HG02571 (cell line): ENCODE data around the gene GNAQ.
"Not testable (repeated sequence)": the region's sequence is repeated elsewhere in the genome, so short reads cannot be mapped to it uniquely, and the experiment has no call there.

ENCODE experiments used
- ATAC-seq: cut with Tn5 transposase; IDR thresholded peaks from one replicate; pipeline ENCODE4 v1.9.1; 2021; ENCODE audit warnings: mild to moderate bottlenecking, moderate library complexity; ENCODE audit not compliant: unreplicated experiment

The GNAQ gene

DNA sequence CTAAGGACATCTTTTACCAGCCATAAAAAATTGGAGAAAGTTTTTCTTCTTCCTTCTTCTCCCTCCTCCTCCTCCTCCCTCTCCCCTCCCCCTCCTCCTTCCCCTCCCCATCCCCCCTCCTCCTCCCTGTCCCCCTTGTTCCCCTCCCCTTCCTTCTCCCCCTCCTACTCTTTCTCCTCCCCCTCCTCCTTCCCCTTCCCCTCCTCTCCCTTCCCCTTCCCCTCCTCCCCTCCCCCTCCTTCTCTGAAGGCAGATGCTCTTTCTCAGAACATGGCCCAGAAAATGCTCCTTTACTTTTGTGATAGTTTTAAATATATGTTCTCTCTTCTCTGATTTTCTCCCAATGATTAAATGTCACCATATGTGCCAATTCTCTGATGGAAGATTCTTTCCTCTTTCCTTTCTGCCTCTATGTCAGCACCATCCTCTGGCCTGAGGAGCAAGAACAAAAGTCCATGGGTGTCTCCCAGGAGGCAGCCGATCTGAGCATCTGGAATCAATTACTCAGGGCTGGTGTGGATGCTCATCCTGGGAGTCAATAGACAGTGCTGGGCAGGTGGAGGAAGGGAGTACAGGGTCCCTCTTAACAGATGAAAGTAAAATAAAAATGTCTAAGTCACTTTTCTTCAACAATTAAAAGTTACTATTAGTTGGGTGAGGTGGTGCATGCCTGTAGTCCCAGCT, 320.5 kb downstream of the GNAQ start:
- ATAC-seq: no peak

- ATAC-seq: no peak
Observed at GRCh38 chr9:77710316-77710715, 321.3 kb downstream of the GNAQ start.

- ATAC-seq: no peak
Observed at GRCh38 chr9:77708064-77708815, 323.4 kb downstream of the GNAQ start.

DNA sequence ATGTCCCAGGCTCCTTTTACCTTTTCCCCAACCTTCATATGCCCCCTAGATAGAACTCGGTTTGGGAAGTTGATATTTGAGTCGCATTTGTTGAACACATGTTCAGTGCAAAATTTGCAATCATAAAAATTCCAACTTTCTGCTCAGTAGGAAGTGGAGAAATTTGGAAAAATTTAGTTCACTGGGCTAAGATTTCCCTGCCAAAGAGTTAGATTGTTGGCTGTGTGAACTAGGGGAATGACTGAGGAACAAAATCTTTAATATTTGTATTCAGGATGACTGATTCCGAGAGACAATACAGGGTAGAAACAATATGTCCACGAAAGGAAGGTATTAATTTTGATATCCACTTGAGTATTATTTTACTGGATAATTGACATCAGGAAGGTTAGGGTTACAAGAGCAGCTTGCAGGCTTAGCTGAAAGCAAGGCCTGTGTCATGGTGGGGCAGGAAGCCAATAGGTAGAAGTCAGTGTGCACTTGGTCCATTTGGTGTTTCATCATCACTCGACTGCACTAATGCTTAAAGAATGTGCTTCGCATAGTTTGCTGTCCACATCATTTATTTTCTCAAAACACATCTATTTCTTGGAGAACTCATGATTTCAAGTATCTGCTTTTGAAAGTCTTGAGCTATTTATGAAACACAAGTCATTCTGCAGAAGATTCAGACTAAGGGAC, 324.1 kb downstream of the GNAQ start:
- no peak for ATAC-seq

GRCh38 chr9:77705636-77706035, 326.0 kb downstream of the GNAQ start:
- ATAC-seq: no peak

DNA sequence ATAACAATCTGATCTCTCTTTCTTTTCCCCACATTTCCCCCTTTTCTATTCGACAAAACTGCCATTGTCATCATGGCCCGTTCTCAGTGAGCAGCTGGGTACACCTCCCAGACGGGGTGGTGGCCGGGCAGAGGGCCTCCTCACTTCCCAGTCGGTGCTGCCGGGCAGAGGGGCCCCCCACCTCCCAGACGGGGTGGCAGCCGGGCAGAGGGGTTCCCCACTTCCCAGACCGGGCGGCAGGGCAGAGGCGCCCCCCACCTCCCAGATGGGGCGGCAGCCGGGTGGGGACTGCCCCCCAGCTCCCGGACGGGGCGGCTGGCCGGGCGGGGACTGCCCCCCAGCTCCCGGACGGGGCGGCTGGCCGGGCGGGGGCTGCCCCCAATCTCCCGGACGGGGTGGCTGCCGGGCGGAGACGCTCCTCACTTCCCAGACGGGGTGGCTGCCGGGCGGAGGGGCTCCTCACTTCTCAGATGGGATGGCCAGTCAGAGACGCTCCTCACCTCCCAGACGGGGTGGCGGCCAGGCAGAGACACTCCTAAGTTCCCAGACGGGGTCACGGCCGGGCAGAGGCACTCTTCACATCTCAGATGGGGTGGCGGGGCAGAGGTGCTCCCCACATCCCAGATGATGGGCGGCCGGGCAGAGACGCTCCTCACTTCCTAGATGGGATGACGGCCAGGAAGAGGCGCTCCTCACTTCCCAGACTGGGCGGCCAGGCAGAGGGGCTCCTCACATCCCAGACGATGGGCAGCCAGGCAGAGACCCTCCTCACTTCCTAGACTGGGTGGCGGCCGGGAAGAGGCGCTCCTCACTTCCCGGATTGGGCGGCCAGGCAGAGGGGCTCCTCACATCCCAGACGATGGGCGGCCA, 328.9 kb downstream of the GNAQ start:
- not testable (repeated sequence) for ATAC-seq

DNA sequence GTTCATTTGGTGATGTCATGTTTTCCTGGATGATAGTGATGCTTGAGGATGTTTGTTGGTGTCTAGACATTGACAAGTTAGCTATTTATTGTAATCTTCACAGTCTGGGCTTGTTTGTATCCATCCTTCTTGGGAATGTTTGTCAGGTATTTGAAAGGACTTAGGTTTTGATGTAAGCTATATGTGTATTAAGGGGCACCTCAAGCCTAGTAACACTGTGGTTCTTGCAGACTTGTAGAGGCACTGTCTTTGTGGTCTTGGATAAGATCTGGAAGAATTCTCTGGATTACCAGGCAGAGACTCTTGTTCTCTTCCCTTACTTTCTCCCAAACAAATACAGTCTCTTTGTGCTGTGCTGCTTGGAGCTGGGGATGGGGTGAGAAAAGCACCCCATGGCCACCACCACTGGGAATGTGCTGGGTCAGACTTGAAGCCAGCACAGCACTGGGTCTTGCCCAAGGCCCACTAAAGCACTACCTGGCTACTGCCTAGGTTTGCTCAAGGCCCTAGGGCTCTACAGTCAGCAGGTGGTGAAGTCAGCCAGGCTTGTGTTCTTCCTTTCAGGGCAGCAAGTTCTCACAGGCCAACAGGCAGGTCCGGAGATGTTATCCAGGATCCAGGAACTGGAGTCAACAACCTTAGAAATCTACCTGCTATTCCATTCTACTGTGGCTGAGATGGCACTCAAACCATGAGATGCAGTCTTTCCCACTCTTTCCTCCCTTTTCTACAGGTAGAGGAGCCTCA, 334.2 kb downstream of the GNAQ start:
- no peak for ATAC-seq

- ATAC-seq: not testable (repeated sequence)
Observed at GRCh38 chr9:77690723-77691122, 340.9 kb downstream of the GNAQ start.

DNA sequence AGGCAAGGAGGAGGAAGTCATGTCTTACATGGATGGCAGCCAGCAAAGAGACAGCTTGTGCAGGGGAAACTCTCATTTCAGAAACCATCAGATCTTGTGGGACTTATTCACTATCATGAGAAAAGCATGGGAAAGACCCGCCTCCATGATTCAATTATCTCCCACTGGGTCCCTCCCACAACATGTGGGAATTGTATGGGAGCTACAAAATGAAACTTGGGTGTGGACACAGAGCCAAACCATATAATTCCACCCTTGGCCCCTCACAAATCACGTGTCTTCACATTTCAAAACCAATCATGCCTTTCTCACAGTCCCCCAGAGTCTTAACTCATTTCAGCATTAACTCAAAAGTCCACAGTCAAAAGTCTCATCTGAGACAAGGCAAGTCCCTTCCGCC, 341.5 kb downstream of the GNAQ start:
- ATAC-seq: not testable (repeated sequence)

- ATAC-seq: not testable (repeated sequence)
Observed at GRCh38 chr9:77687737-77688136, 343.9 kb downstream of the GNAQ start.

DNA sequence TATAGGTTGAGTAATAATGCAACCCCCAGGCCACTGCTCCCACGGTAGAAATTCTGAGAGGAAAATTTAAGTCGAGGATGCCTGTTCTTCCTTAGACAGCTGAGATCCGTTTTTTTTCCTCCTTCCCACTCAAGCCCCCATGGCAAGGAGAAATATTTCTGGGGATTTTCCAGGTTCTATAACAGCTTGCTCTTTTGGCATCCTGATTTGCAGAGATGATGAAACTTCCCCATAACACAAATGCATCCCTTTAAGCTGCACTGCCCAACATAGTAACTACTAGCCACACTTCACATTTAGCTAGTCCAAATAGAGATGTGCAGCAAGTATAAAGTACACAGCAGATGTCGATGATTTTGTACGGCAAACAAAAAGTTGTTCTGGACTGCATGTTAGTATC, 351.0 kb downstream of the GNAQ start:
- ATAC-seq: no peak

GRCh38 chr9:77679661-77680368, 351.8 kb downstream of the GNAQ start:
- no peak for ATAC-seq

- no peak for ATAC-seq
Observed at GRCh38 chr9:77679088-77679487, 352.5 kb downstream of the GNAQ start.

DNA sequence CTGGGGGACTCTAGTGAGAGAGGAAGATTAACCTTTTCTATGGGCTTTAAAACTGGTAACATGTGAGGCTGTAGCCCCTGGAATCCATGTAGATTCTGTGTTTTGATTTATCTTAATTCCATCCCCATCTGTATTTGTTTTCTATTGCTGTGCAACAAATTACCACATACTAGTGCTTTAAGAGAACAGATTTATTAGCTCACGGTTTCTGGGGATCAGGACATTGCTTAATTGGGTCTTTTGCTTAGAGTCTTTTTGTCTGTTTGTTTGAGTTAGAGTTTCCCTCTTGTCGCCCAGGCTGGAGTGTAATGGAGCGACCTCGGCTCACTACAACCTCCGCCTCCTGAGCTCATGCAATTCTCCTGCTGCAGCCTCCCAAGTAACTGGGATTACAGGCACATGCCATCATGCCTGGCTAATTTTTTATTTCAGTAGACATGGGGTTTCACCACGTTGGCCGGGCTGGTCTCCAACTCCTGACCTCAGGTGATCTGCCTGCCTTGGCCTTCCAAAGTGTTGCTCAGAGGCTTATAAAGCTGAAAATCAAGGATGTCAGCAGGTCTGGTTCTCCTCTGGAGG, 353.6 kb downstream of the GNAQ start:
- ATAC-seq: no peak

- no peak for ATAC-seq
Observed at GRCh38 chr9:77677397-77677796, 354.2 kb downstream of the GNAQ start.

- no peak for ATAC-seq
Observed at GRCh38 chr9:77673941-77674791, 357.4 kb downstream of the GNAQ start.

- no peak for ATAC-seq
Observed at GRCh38 chr9:77672183-77672582, 359.4 kb downstream of the GNAQ start.

- ATAC-seq: no peak
Observed at GRCh38 chr9:77667151-77667550, 364.5 kb downstream of the GNAQ start.
